ENCODE data around the gene ARIH2. TPM values are rescaled to one million over a fixed set of nuclear protein-coding genes. Genes with fewer than 3 reads are reported as not detected.

Gene ARIH2
- total RNA-seq, 4 donors from 2014 or later = 57.9 to 148 (median 61.8) TPM

GRCh38 chr3:48970586-48970985 is 51.9 kb downstream of the ARIH2 start:
- 91% methylated on average over 4 of the region's 6 CpGs for WGBS
- Histone ChIP-seq H3K27ac (no peak overlapping the region), H3K4me3 (no peak overlapping the region), H3K9me3 (no peaks in the 10 kb centered on the region), H3K4me1 (peaks cover 3% of the 10 kb centered on the region), H3K27me3 (no peaks in the 10 kb centered on the region), H3K36me3 (peaks cover 90% of the 10 kb centered on the region)
- TF ChIP-seq EP300 (IDR thresholded peaks at IDR 0.05) (no peak), POLR2A (IDR thresholded peaks at IDR 0.05) (no peak), POLR2AphosphoS5 (IDR thresholded peaks at IDR 0.05) (no peak), CTCF (IDR thresholded peaks at IDR 0.05) (no peak)
- no peak for DNase-seq (ENCODE audit: low spot score in 2 of 2)

GRCh38 chr3:48974076-48974864 is 55.6 kb downstream of the ARIH2 start:
- TF ChIP-seq EP300 (IDR thresholded peaks at IDR 0.05) (no peak), CTCF (IDR thresholded peaks at IDR 0.05) (no peak), POLR2A (IDR thresholded peaks at IDR 0.05) (no peak), POLR2AphosphoS5 (IDR thresholded peaks at IDR 0.05) (no peak)
- H3K27me3 ChIP-seq = no peaks in the 10 kb centered on the region
- H3K27ac ChIP-seq = no peak overlapping the region
- no peaks in the 10 kb centered on the region for H3K9me3 ChIP-seq
- no peak for DNase-seq (ENCODE audit: low spot score in 2 of 2)
- H3K36me3 ChIP-seq = peaks cover 92% of the 10 kb centered on the region
- peaks cover 8% of the 10 kb centered on the region for H3K4me1 ChIP-seq
- 87% methylated on average over 10 of the region's 10 CpGs for WGBS
- H3K4me3 ChIP-seq = no peak overlapping the region

- Histone ChIP-seq H3K36me3 (peaks cover 91% of the 10 kb centered on the region), H3K27me3 (no peaks in the 10 kb centered on the region), H3K9me3 (no peaks in the 10 kb centered on the region), H3K27ac (no peak overlapping the region), H3K4me1 (peaks cover 8% of the 10 kb centered on the region), H3K4me3 (no peak overlapping the region)
- no peak for TF ChIP-seq CTCF (IDR thresholded peaks at IDR 0.05)
- TF ChIP-seq EP300 (IDR thresholded peaks at IDR 0.05) = no peak
- no peak for TF ChIP-seq POLR2A (IDR thresholded peaks at IDR 0.05)
- no peak for TF ChIP-seq POLR2AphosphoS5 (IDR thresholded peaks at IDR 0.05)
- DNase-seq (ENCODE audit: low spot score in 2 of 2) = no peak
- WGBS = 95% methylated on average over 3 of the region's 3 CpGs
Measured at GRCh38 chr3:48979451-48979850, 60.8 kb downstream of the ARIH2 start.

- Histone ChIP-seq H3K9me3 (no peaks in the 10 kb centered on the region), H3K4me1 (peaks cover 8% of the 10 kb centered on the region), H3K36me3 (peaks cover 91% of the 10 kb centered on the region), H3K4me3 (no peak overlapping the region), H3K27ac (no peak overlapping the region), H3K27me3 (no peaks in the 10 kb centered on the region)
- no peak for DNase-seq (ENCODE audit: low spot score in 2 of 2)
- 98% methylated on average over 4 of the region's 4 CpGs for WGBS
- TF ChIP-seq POLR2AphosphoS5 (IDR thresholded peaks at IDR 0.05) (no peak), CTCF (IDR thresholded peaks at IDR 0.05) (no peak), EP300 (IDR thresholded peaks at IDR 0.05) (no peak), POLR2A (IDR thresholded peaks at IDR 0.05) (no peak)
Measured at GRCh38 chr3:48980295-48980694, 61.7 kb downstream of the ARIH2 start.

- Histone ChIP-seq H3K36me3 (peaks cover 83% of the 10 kb centered on the region), H3K9me3 (no peaks in the 10 kb centered on the region), H3K4me3 (no peak overlapping the region), H3K27ac (no peak overlapping the region), H3K27me3 (no peaks in the 10 kb centered on the region), H3K4me1 (peaks cover 8% of the 10 kb centered on the region)
- TF ChIP-seq POLR2AphosphoS5 (IDR thresholded peaks at IDR 0.05) (no peak), EP300 (IDR thresholded peaks at IDR 0.05) (no peak), POLR2A (IDR thresholded peaks at IDR 0.05) (no peak), CTCF (IDR thresholded peaks at IDR 0.05) (no peak)
- no peak for DNase-seq (ENCODE audit: low spot score in 2 of 2)
Measured at GRCh38 chr3:48982016-48982415, 63.4 kb downstream of the ARIH2 start.
